Activated T-helper 1 cell treated with Interleukin-2 at 50 U/mL for 16 hours (primary cell): Measurements from ENCODE around the gene ARFRP1.
A peak's percentile ranks its signal among the peaks of the same experiment; 100 is the strongest.
"Not testable (repeated sequence)": the region's sequence is repeated elsewhere in the genome, so short reads cannot be mapped to it uniquely, and the experiment has no call there.

Experiments
- DNase-seq: peaks from one replicate; pipeline ENCODE4 v3.0.0-alpha.2; 2020; ENCODE audit warnings: low read depth

The ARFRP1 gene

GRCh38 chr20:63655249-63655648 is 52.5 kb downstream of the ARFRP1 start:
- DNase-seq, result no peak

- no peak for DNase-seq
These were observed 53.7 kb downstream of the ARFRP1 start for GRCh38 chr20:63653974-63654668.

GRCh38 chr20:63653041-63653973 is 54.5 kb downstream of the ARFRP1 start, which contains the start of gene STMN3:
STMN3 (minus strand) TSS chr20:63653424; CDS start chr20:63653345, 79 bp downstream.
- DNase-seq, result peak; percentile 52

- DNase-seq, result no peak
These were observed 55.4 kb downstream of the ARFRP1 start for GRCh38 chr20:63652192-63652980.

- DNase-seq, result no peak
These were observed 55.9 kb downstream of the ARFRP1 start for GRCh38 chr20:63651942-63652191.

- DNase-seq, result not testable (repeated sequence)
These were observed 57.3 kb downstream of the ARFRP1 start for GRCh38 chr20:63650486-63650885.

- no peak for DNase-seq
These were observed 58.7 kb downstream of the ARFRP1 start for GRCh38 chr20:63648895-63649589.
